Activated naive CD4-positive, alpha-beta T cell treated with anti-CD3 and anti-CD28 coated beads for 36 hours (primary cell): ENCODE results near the gene KRTAP10-3. TPM values are rescaled to one million over a fixed set of nuclear protein-coding genes. Genes with fewer than 3 reads are reported as not detected.
"Not testable (repeated sequence)": the region's sequence is repeated elsewhere in the genome, so short reads cannot be mapped to it uniquely, and the experiment has no call there.

Experiments used
- CTCF ChIA-PET: fragments of 350-600 bp; sonication (Branson Sonifier 250); formaldehyde crosslinking; loops from one replicate; lab custom pipeline; 2021; ENCODE audit warnings: antibody characterized with exemption; lab: Charles Lee
- DNase-seq: peaks from one replicate; pipeline ENCODE4 v3.0.0-alpha.2; 2020
- H3K27ac Mint-ChIP-seq: one replicate; pipeline ENCODE4 v1.8.0; 2021; ENCODE audit warnings: mild to moderate bottlenecking, mixed read lengths
- H3K27me3 Mint-ChIP-seq: one replicate; pipeline ENCODE4 v1.8.0; 2021; ENCODE audit warnings: low read depth, mixed read lengths
- H3K36me3 Mint-ChIP-seq: one replicate; pipeline ENCODE4 v1.8.0; 2021; ENCODE audit warnings: low read depth, mixed read lengths
- H3K4me1 Mint-ChIP-seq: one replicate; pipeline ENCODE4 v1.8.0; 2021; ENCODE audit warnings: low read depth, mixed read lengths
- H3K4me3 Mint-ChIP-seq: one replicate; pipeline ENCODE4 v1.8.0; 2021; ENCODE audit warnings: mild to moderate bottlenecking, moderate library complexity, mixed read lengths
- H3K9me3 Mint-ChIP-seq: one replicate; pipeline ENCODE4 v1.8.0; 2021; ENCODE audit warnings: mixed read lengths
- intact Hi-C: fragments of 100-400 bp; cut with micrococcal nuclease; formaldehyde crosslinking; loops from one replicate; pipeline ENCODE4 v1.15.1; 2023
- total RNA-seq, 2 experiments: library from RNA; stranded (reverse); gene quantifications; one replicate each; pipeline ENCODE4 v1.2.3, GENCODE V29; 2021

Gene KRTAP10-3
- total RNA-seq, 2 experiments from 2014 or later = not detected

DNA sequence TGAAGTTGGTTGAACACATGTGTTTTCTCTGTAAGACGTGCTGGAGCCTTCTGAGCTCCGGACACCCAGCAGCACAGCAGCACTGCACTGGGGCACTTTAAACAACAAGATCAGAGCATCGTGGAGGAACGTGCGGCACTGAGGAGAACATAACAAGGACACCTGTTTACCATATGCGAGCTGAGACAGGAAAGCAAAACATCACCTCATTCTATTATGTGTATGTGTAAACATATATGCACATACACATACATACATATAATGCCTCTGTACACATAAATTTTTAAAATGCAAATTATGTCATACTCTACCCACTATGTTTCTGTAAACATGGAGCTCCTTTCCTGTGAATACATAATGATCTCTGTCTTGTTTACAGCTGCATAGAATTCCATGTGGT, 36.9 kb upstream of the KRTAP10-3 start:
- Mint-ChIP-seq H3K9me3 (peaks cover 5% of the 10 kb centered on the region), H3K36me3 (no peaks in the 10 kb centered on the region), H3K4me3 (no peak overlapping the region), H3K27ac (no peak overlapping the region), H3K27me3 (no peaks in the 10 kb centered on the region), H3K4me1 (no peaks in the 10 kb centered on the region)
- intact Hi-C loops = no loop called here
- DNase-seq = no peak
- CTCF ChIA-PET = interaction anchor here (0.6 to 1.6 kb wide), 3 partner anchors 85 to 198 kb away, joined by 3 to 5 read pairs (median 3); no protein-coding TSS in a partner anchor

DNA sequence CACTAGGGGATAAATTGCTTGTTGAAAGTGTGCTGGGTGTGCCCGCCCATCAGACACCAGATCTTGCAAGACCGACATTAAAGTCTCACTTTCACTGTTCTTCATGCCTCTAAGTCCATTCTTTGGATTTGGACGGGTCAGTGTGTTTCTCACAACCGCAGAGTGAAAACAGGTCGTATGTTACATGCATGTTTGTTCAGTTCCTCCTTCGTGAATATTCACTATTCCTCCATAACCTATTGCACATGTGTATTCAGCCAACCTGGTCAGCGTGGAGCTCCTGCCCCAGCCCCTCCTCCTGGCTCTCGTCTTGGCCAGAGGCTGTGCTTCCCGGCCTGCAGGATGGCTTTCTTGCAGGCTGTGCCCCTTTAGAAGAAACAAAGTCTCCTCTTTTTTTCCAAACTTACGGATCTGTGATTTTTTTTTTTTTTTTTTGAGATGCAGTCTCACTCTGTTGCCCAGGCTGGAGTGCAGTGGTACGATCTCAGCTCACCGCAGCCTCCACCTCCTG, 35.9 kb upstream of the KRTAP10-3 start:
- Mint-ChIP-seq H3K27me3 (no peaks in the 10 kb centered on the region), H3K9me3 (peaks cover 5% of the 10 kb centered on the region)
- CTCF ChIA-PET = interaction anchor here (0.7 kb wide), 1 partner anchor 615 kb away, joined by 3 read pairs; no protein-coding TSS in a partner anchor

GRCh38 chr21:44593598-44594405, 35.2 kb upstream of the KRTAP10-3 start:
- Mint-ChIP-seq H3K36me3 (no peaks in the 10 kb centered on the region), H3K4me1 (no peaks in the 10 kb centered on the region), H3K27ac (peak overlapping the region; percentile 4), H3K9me3 (peaks cover 4% of the 10 kb centered on the region), H3K27me3 (no peaks in the 10 kb centered on the region), H3K4me3 (no peak overlapping the region)
- DNase-seq = no peak
- intact Hi-C loops = no loop called here
- CTCF ChIA-PET = no interaction called here

More for the DNA sequence above, 35.9 kb upstream of the KRTAP10-3 start:
- H3K36me3 Mint-ChIP-seq = no peaks in the 10 kb centered on the region
- intact Hi-C loops = no loop called here
- no peak for DNase-seq
- no peaks in the 10 kb centered on the region for H3K4me1 Mint-ChIP-seq
- no peak overlapping the region for H3K4me3 Mint-ChIP-seq
- H3K27ac Mint-ChIP-seq = peak overlapping the region; percentile 4

GRCh38 chr21:44592446-44593311, 34.1 kb upstream of the KRTAP10-3 start, which contains the start of gene KRTAP10-6:
Gene KRTAP10-6 (minus strand): TSS chr21:44592505. CDS start chr21:44592484, 21 bp downstream.
- Mint-ChIP-seq H3K36me3 (no peaks in the 10 kb centered on the region), H3K4me3 (no peak within 1 kb of the TSS), H3K27ac (no peak within 1 kb of the TSS), H3K9me3 (no peaks in the 10 kb centered on the region), H3K27me3 (no peaks in the 10 kb centered on the region), H3K4me1 (no peaks in the 10 kb centered on the region)
- CTCF ChIA-PET = no interaction called here
- DNase-seq = no peak
- intact Hi-C loops = loop anchor here (1.0 kb wide), 1 partner anchor 19 kb away; the partner anchor contains the start of gene KRTAP10-4

- H3K4me1 Mint-ChIP-seq, CTCF ChIA-PET, H3K27ac Mint-ChIP-seq, DNase-seq, H3K9me3 Mint-ChIP-seq, H3K4me3 Mint-ChIP-seq, H3K36me3 Mint-ChIP-seq, H3K27me3 Mint-ChIP-seq: not testable (repeated sequence)
- intact Hi-C loops = loop anchor here (1.0 kb wide), 1 partner anchor 18 kb away; the partner anchor contains the start of gene KRTAP10-4
Measured at GRCh38 chr21:44591801-44592130, 33.2 kb upstream of the KRTAP10-3 start.

- H3K27me3 Mint-ChIP-seq, H3K9me3 Mint-ChIP-seq, DNase-seq, H3K27ac Mint-ChIP-seq, CTCF ChIA-PET, intact Hi-C loops, H3K36me3 Mint-ChIP-seq, H3K4me3 Mint-ChIP-seq, H3K4me1 Mint-ChIP-seq: not testable (repeated sequence)
Measured at GRCh38 chr21:44590897-44591800, 32.6 kb upstream of the KRTAP10-3 start.

DNA sequence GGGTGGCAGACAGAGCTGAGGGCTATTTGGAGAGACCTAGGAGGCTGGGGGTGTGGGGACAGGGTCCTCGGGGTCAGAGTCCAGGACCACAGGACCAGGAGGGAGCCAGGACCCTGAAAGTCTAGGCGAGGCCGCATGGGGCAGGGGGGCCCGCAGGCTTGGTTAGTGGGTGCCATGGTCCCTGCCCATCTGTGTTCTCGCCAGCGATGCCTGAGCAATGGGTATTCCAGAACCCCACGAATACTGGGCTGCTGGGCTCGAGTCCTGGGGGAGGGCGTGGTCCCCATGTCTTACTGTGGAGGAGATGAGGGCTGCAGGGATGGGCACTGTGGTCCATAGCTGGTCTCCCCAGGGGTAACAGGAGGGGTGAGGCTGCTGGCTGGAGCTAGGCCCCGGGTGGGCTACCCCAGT, 31.7 kb upstream of the KRTAP10-3 start:
- Mint-ChIP-seq H3K27ac (no peak overlapping the region), H3K36me3 (no peaks in the 10 kb centered on the region), H3K9me3 (no peaks in the 10 kb centered on the region), H3K4me3 (no peak overlapping the region), H3K27me3 (no peaks in the 10 kb centered on the region), H3K4me1 (no peaks in the 10 kb centered on the region)
- DNase-seq = no peak
- intact Hi-C loops = no loop called here
- CTCF ChIA-PET = no interaction called here

- Mint-ChIP-seq H3K4me3 (no peak overlapping the region), H3K27ac (no peak overlapping the region), H3K27me3 (no peaks in the 10 kb centered on the region), H3K4me1 (no peaks in the 10 kb centered on the region), H3K9me3 (no peaks in the 10 kb centered on the region), H3K36me3 (no peaks in the 10 kb centered on the region)
- DNase-seq = no peak
- intact Hi-C loops = no loop called here
- CTCF ChIA-PET = no interaction called here
Measured at GRCh38 chr21:44589586-44590305, 31.2 kb upstream of the KRTAP10-3 start.

DNA sequence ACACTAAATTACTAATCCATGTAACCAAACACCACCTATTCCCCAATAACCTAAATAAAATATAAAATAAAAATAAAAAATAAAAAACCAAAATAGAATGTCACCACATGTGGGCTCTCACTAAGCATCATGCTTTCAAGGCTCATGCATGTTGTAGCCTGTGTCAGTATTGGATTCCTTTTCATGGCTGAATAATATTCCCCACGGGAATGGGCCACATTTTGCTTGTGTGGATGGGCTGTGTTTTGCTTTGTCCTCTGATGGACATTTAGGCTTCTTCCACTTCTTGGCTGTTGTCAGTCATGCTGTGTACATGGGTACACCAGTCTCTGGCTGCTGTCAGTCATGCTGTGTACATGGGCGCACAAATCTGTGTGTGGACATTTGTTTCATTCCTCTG, 30.5 kb upstream of the KRTAP10-3 start:
- Mint-ChIP-seq H3K27me3 (no peaks in the 10 kb centered on the region), H3K4me3 (no peak overlapping the region), H3K36me3 (no peaks in the 10 kb centered on the region), H3K9me3 (no peaks in the 10 kb centered on the region), H3K27ac (no peak overlapping the region), H3K4me1 (no peaks in the 10 kb centered on the region)
- no peak for DNase-seq
- intact Hi-C loops = no loop called here
- CTCF ChIA-PET = no interaction called here

DNA sequence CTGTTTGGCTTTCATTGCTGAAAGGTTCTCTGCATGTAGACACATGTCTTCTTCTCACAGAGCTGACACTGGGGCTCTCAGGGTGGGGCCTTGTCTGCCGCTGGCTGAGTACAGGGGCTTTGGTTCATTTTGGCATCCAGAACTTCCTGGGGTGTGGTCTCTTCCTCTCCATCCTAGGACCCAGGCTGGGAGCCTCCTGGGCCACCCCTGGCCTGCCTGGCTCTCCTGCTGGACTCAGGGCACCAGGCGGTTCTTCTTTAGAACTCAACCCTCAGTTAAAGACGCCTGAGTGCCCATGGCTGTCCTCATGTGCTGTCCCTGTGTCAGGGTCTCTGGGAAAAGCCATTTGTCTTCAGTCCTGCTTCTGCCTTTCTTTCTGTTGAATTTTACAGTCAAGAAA, 27.3 kb upstream of the KRTAP10-3 start:
- peaks cover 10% of the 10 kb centered on the region for H3K4me1 Mint-ChIP-seq
- no peaks in the 10 kb centered on the region for H3K36me3 Mint-ChIP-seq
- intact Hi-C loops = no loop called here
- no peak overlapping the region for H3K4me3 Mint-ChIP-seq
- no peak overlapping the region for H3K27ac Mint-ChIP-seq
- H3K9me3 Mint-ChIP-seq = peaks cover 10% of the 10 kb centered on the region
- CTCF ChIA-PET = interaction anchor here (0.6 kb wide), 1 partner anchor 33 kb away, joined by 3 read pairs; no protein-coding TSS in a partner anchor
- H3K27me3 Mint-ChIP-seq = no peaks in the 10 kb centered on the region
- no peak for DNase-seq

DNA sequence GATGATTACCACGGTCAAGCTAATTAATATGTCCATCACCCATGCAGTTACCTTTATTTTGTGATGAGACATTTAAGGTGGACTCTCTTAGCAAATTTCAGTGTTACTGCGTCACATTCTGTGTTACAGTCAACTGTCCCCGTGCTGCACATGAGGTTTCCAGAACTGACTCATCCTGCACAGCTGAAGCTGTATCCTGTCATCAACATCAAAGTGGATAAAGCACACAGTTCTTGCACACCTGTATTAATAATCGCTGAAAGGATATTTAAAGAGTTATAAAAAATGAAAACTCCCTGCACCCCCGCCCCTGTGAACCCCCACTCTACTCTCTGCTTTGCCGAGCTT, 25.2 kb upstream of the KRTAP10-3 start:
- H3K27me3 Mint-ChIP-seq = no peaks in the 10 kb centered on the region
- intact Hi-C loops = no loop called here
- H3K4me3 Mint-ChIP-seq = no peak overlapping the region
- H3K27ac Mint-ChIP-seq = no peak overlapping the region
- peak; percentile 70 for DNase-seq
- peaks cover 10% of the 10 kb centered on the region for H3K4me1 Mint-ChIP-seq
- peaks cover 1% of the 10 kb centered on the region for H3K36me3 Mint-ChIP-seq
- H3K9me3 Mint-ChIP-seq = peaks cover 16% of the 10 kb centered on the region
- CTCF ChIA-PET = interaction anchor here (1.1 to 1.5 kb wide), 3 partner anchors 36 to 223 kb away, joined by 3 to 4 read pairs (median 3); no protein-coding TSS in a partner anchor
